ENCODE measurements around the gene DRG2.

GRCh38 chr17:18045691-18046350, 41.9 kb upstream of the DRG2 start:
- TF ChIP-seq, protein P1, sequence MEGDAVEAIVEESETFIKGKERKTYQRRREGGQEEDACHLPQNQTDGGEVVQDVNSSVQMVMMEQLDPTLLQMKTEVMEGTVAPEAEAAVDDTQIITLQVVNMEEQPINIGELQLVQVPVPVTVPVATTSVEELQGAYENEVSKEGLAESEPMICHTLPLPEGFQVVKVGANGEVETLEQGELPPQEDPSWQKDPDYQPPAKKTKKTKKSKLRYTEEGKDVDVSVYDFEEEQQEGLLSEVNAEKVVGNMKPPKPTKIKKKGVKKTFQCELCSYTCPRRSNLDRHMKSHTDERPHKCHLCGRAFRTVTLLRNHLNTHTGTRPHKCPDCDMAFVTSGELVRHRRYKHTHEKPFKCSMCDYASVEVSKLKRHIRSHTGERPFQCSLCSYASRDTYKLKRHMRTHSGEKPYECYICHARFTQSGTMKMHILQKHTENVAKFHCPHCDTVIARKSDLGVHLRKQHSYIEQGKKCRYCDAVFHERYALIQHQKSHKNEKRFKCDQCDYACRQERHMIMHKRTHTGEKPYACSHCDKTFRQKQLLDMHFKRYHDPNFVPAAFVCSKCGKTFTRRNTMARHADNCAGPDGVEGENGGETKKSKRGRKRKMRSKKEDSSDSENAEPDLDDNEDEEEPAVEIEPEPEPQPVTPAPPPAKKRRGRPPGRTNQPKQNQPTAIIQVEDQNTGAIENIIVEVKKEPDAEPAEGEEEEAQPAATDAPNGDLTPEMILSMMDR (IDR thresholded peaks at IDR 0.05), result no peak
- TF ChIP-seq POLR2A (IDR thresholded peaks at IDR 0.05), result no peak
